Esophagus squamous epithelium (tissue), 5 donors: ENCODE measurements around the gene ALDH1A2. TPM values are rescaled to one million over a fixed set of nuclear protein-coding genes. Genes with fewer than 3 reads are reported as not detected.
A peak's percentile ranks its signal among the peaks of the same experiment; 100 is the strongest.

ENCODE experiments used
- DNase-seq: peaks from one replicate; lab custom pipeline; 2025; lab: John Stamatoyannopoulos, UW
- H3K27ac ChIP-seq, 4 donors: fragments of 200-600 bp; sonication (generic); one replicate each; pipeline ENCODE4 v1.5.1; 2016 to 2019; ENCODE audit warnings: mild to moderate bottlenecking in 1 of 4
- H3K27me3 ChIP-seq, 4 donors: fragments of 200-600 bp; sonication (generic); 1 replicate in 3 of 4; 2 replicates in 1 of 4; pipeline versions ENCODE4 v1.5.1 to v1.6.0; 2017 to 2021; ENCODE audit warnings: antibody characterized with exemption in 1 of 4
- H3K36me3 ChIP-seq, 3 donors: fragments of 200-600 bp; sonication (generic); one replicate each; pipeline ENCODE4 v1.5.1; 2016 to 2019
- H3K4me1 ChIP-seq, 3 donors: fragments of 200-600 bp; sonication (generic); one replicate each; pipeline ENCODE4 v1.5.1; 2017 to 2019
- H3K4me3 ChIP-seq, 4 donors: fragments of 200-600 bp; sonication (generic); 1 replicate in 3 of 4; 2 replicates in 1 of 4; pipeline ENCODE4 v1.5.1; 2016 to 2019; ENCODE audit warnings: mild to moderate bottlenecking in 2 of 4, moderate library complexity in 1 of 4
- H3K9me3 ChIP-seq, 3 donors: fragments of 200-600 bp; sonication (generic); one replicate each; pipeline ENCODE4 v1.5.1; 2016 to 2019
- CTCF ChIP-seq, 6 experiments: fragments of 450-650 bp in 4 of 6; fragments of 200-600 bp in 2 of 6; sonication (generic) in 2 of 6; IDR thresholded peaks; one replicate each; pipeline ENCODE4 v1.5.1; 2016 to 2019; ENCODE audit warnings: antibody characterized with exemption in 6 of 6, mild to moderate bottlenecking in 4 of 6, moderate library complexity in 4 of 6
- POLR2A ChIP-seq, 4 donors: fragments of 450-650 bp; IDR thresholded peaks; one replicate each; pipeline ENCODE4 v1.6.1; 2017; ENCODE audit warnings: antibody characterized with exemption in 4 of 4, mild to moderate bottlenecking in 4 of 4, moderate library complexity in 3 of 4
- WGBS, 2 donors: methylation state at CpG; one replicate each; pipeline ENCODE4 v1.1.5; 2018; 5-methylcytosine and 5-hydroxymethylcytosine counted together
- intact Hi-C: fragments of 100-400 bp; cut with DNase I; formaldehyde crosslinking; loops from one replicate; pipeline ENCODE4 v1.15.0; 2022
- total RNA-seq, 4 donors: library from RNA; depleted of rRNA; stranded (reverse); fragments of >200 nt; gene quantifications; one replicate each; pipeline ENCODE4 v1.1.0, GENCODE V29; 2016
- donor health status: DM: yes; HTN: yes; CAD: no.

Gene ALDH1A2
- total RNA-seq, 4 donors from 2014 or later, result 0.19 to 3.4 (median 0.55) TPM

GRCh38 chr15:58043192-58043903 lies 22.2 kb downstream of the ALDH1A2 start:
- Histone ChIP-seq H3K27ac (no peak overlapping the region), H3K27me3 (peaks cover 0 to 34% (median 0%) of the 10 kb centered on the region in 4 donors), H3K4me1 (peaks cover 0 to 14% (median 4%) of the 10 kb centered on the region in 3 donors), H3K9me3 (no peaks in the 10 kb centered on the region), H3K36me3 (no peaks in the 10 kb centered on the region), H3K4me3 (no peak overlapping the region)
- intact Hi-C loops, result no loop called here
- no peak for TF ChIP-seq POLR2A (IDR thresholded peaks at IDR 0.05)
- TF ChIP-seq CTCF (IDR thresholded peaks at IDR 0.05), result peak in 5 of 6 experiments; percentile 25 to 64 (median 46)
- WGBS, 2 donors, result 31 to 38% methylated on average over 5 of the region's 5 CpGs
- no peak for DNase-seq

- DNase-seq, result no peak
- Histone ChIP-seq H3K27ac (no peak overlapping the region), H3K4me1 (peaks cover 0 to 16% (median 4%) of the 10 kb centered on the region in 3 donors), H3K4me3 (no peak overlapping the region), H3K27me3 (peaks cover 0 to 33% (median 0%) of the 10 kb centered on the region in 4 donors), H3K36me3 (no peaks in the 10 kb centered on the region), H3K9me3 (no peaks in the 10 kb centered on the region)
- 62 to 66% methylated on average over 3 of the region's 3 CpGs for WGBS, 2 donors
- intact Hi-C loops, result no loop called here
- TF ChIP-seq CTCF (IDR thresholded peaks at IDR 0.05), result no peak
- TF ChIP-seq POLR2A (IDR thresholded peaks at IDR 0.05), result no peak
Observed at GRCh38 chr15:58042006-58042405, 23.5 kb downstream of the ALDH1A2 start.

GRCh38 chr15:58040150-58040549 lies 25.4 kb downstream of the ALDH1A2 start:
- Histone ChIP-seq H3K9me3 (no peaks in the 10 kb centered on the region), H3K4me3 (no peak overlapping the region), H3K27ac (no peak overlapping the region), H3K27me3 (peaks cover 0 to 15% (median 0%) of the 10 kb centered on the region in 4 donors), H3K36me3 (no peaks in the 10 kb centered on the region), H3K4me1 (peaks cover 0 to 16% (median 4%) of the 10 kb centered on the region in 3 donors)
- TF ChIP-seq POLR2A (IDR thresholded peaks at IDR 0.05), result no peak
- no peak for TF ChIP-seq CTCF (IDR thresholded peaks at IDR 0.05)
- intact Hi-C loops, result no loop called here
- 44 to 51% methylated on average over 6 of the region's 6 CpGs for WGBS, 2 donors
- DNase-seq, result no peak

GRCh38 chr15:58039079-58040035 lies 26.2 kb downstream of the ALDH1A2 start:
- no peaks in the 10 kb centered on the region for H3K9me3 ChIP-seq
- H3K27ac ChIP-seq, result no peak overlapping the region
- peaks cover 0 to 16% (median 4%) of the 10 kb centered on the region in 3 donors for H3K4me1 ChIP-seq
- peaks cover 0 to 9% (median 0%) of the 10 kb centered on the region in 4 donors for H3K27me3 ChIP-seq
- intact Hi-C loops, result no loop called here
- no peak overlapping the region for H3K4me3 ChIP-seq
- H3K36me3 ChIP-seq, result no peaks in the 10 kb centered on the region
- 59 to 76% methylated on average over 6 of the region's 6 CpGs for WGBS, 2 donors
- TF ChIP-seq POLR2A (IDR thresholded peaks at IDR 0.05), result no peak
- no peak for TF ChIP-seq CTCF (IDR thresholded peaks at IDR 0.05)
- DNase-seq, result no peak
